ENCODE data around the gene SERINC5. TPM values are rescaled to one million over a fixed set of nuclear protein-coding genes. Genes with fewer than 3 reads are reported as not detected.
"Not testable (repeated sequence)": the region's sequence is repeated elsewhere in the genome, so short reads cannot be mapped to it uniquely, and the experiment has no call there.

Gene SERINC5
- total RNA-seq, 2 donors from 2014 or later: 34.4 to 50.4 TPM

DNA sequence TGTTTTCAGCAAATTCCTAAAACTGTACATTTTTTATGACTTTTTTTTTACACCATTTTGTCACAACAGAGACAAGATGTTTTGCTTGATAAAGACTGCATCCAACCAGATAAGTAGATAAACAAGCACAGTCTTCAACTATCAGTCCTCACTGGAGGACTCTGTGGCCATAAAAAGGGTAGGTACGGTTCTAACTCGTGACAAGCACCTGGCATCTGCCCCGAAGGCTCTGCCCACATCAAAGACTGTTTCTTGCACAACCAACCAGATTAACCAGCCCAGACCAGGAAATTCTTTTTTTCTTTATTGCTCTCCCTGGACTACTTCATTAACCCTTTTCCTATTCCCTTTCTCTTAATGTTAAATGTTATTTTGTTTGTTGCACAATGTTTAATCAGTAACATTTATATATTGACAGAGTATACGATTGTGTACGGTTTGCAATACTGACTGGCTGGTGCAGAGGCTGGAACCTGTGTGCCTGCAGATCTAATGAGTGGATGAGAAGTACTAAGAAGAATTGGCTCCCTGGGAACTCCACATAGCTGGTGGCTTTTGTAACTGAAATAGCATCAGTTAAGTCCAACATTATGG, 74.1 kb downstream of the SERINC5 start:
- no peaks in the 10 kb centered on the region for H3K9me3 Mint-ChIP-seq
- peak overlapping the region; percentile 92 to 97 for H3K27ac Mint-ChIP-seq
- H3K36me3 Mint-ChIP-seq: peaks cover 0 to 8% of the 10 kb centered on the region in 2 donors
- peak; percentile 63 to 65 for ATAC-seq
- no peak for DNase-seq (ENCODE audit: low spot score in 2 of 2)

DNA sequence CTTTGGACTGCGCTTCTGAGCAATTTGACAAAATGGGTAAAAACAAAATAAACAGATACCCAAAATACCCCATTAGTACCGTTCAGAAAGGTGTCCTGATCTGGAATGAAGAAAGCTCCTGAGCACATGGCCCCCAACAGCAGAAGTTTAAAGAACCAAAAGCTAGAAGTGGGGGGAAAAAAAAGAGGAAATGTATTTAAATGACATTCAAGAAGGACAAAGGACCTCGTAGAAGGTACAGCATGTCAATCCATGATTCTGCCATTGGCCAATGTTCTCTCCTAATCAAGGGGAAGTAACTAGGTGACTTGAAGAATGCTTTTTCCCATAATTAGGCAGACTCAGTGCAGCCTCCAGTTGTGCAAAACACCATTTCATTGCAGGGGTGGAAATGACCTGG, 78.6 kb downstream of the SERINC5 start:
- Mint-ChIP-seq H3K36me3 (peaks cover 9 to 14% of the 10 kb centered on the region in 2 donors), H3K27ac (peak overlapping the region in 1 of 2 donors; percentile 75), H3K9me3 (no peaks in the 10 kb centered on the region)
- DNase-seq (ENCODE audit: low spot score in 2 of 2): no peak
- no peak for ATAC-seq

DNA sequence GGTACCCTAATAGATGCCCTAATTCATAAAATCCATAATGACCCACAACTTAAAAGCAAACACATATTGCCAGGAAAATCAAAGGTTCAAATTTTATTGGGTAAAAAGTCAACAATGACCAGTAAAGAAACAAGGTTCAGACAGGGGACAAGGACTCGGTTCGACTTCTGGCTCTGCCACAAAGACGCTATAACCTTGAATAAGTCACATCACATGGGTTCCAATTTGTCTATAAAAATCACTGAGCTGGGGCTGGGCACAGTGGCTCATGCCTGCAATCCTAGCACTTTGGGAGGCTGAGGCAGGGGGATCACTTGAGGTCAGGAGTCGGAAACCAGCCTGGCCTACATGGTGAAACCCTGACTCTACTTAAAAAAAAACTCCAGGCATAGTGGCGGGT, 80.5 kb downstream of the SERINC5 start:
- DNase-seq (ENCODE audit: low spot score in 2 of 2) (no peak), ATAC-seq (no peak)
- Mint-ChIP-seq H3K36me3 (peaks cover 9 to 18% of the 10 kb centered on the region in 2 donors), H3K9me3 (no peaks in the 10 kb centered on the region), H3K27ac (peak overlapping the region in 1 of 2 donors; percentile 57)

DNA sequence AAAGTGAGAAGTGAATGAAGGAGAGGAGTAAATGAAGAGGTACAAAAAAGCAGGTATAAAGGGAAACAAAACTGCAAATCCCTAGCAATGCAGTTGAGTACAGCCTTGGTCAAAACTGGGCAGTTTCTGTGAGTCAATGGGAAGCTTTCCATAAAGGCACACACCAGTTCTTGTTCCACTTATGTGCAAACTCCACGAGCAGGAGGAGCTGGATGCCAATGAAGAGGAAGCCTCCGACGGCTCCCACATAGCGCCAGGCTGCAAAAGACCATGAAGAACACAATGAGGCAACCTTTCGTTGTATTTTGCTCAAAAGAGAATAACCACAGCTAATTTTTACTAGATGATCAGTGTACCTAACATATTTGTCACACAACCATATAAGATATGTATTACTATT, 81.1 kb downstream of the SERINC5 start:
- DNase-seq (ENCODE audit: low spot score in 2 of 2) (no peak), ATAC-seq (no peak)
- no peaks in the 10 kb centered on the region for H3K9me3 Mint-ChIP-seq
- H3K36me3 Mint-ChIP-seq: peaks cover 14 to 24% of the 10 kb centered on the region in 2 donors
- peak overlapping the region; percentile 10 to 72 for H3K27ac Mint-ChIP-seq

GRCh38 chr5:80172067-80172695, 83.7 kb downstream of the SERINC5 start:
- peaks cover 17 to 39% of the 10 kb centered on the region in 2 donors for H3K36me3 Mint-ChIP-seq
- no peak for DNase-seq (ENCODE audit: low spot score in 2 of 2)

GRCh38 chr5:80170117-80170535, 85.7 kb downstream of the SERINC5 start:
- ATAC-seq (no peak), DNase-seq (ENCODE audit: low spot score in 2 of 2) (no peak)
- Mint-ChIP-seq H3K36me3 (peaks cover 22 to 53% of the 10 kb centered on the region in 2 donors), H3K9me3 (no peaks in the 10 kb centered on the region), H3K27ac (peak overlapping the region in 1 of 2 donors; percentile 75)

More at GRCh38 chr5:80172067-80172695, 83.7 kb downstream of the SERINC5 start:
- ATAC-seq: no peak
- Mint-ChIP-seq H3K9me3 (no peaks in the 10 kb centered on the region), H3K27ac (no peak overlapping the region)

- Mint-ChIP-seq H3K27ac (no peak overlapping the region), H3K36me3 (peaks cover 21 to 64% of the 10 kb centered on the region in 2 donors), H3K9me3 (no peaks in the 10 kb centered on the region)
- DNase-seq (ENCODE audit: low spot score in 2 of 2) (no peak), ATAC-seq (no peak)
These were observed 87.3 kb downstream of the SERINC5 start for GRCh38 chr5:80168388-80169028.

- DNase-seq (ENCODE audit: low spot score in 2 of 2) (no peak), ATAC-seq (no peak)
- Mint-ChIP-seq H3K9me3 (no peaks in the 10 kb centered on the region), H3K36me3 (peaks cover 34 to 77% of the 10 kb centered on the region in 2 donors), H3K27ac (no peak overlapping the region)
These were observed 90.4 kb downstream of the SERINC5 start for GRCh38 chr5:80165452-80165851.

DNA sequence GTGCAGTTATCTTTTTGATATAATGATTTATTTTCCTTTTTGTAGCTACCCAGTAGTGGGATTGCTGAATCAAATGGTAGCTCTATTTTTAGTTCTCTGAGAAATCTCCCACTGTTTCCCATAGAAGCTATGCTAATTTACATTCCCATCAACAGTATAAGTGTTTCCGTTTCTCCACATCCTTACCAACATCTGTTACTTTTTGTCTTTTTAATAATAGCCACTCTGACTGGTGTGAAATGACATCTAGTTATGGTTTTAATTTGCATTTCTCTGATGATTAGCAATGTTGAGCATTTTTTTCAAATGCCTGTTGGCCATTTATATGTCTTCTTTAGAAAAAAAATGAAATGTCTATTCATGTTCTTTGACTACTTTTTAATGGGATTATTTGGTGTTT, 94.7 kb downstream of the SERINC5 start:
- no peak for ATAC-seq
- no peaks in the 10 kb centered on the region for H3K9me3 Mint-ChIP-seq
- H3K36me3 Mint-ChIP-seq: peaks cover 28 to 50% of the 10 kb centered on the region in 2 donors
- H3K27ac Mint-ChIP-seq: no peak overlapping the region
- DNase-seq (ENCODE audit: low spot score in 2 of 2): no peak

DNA sequence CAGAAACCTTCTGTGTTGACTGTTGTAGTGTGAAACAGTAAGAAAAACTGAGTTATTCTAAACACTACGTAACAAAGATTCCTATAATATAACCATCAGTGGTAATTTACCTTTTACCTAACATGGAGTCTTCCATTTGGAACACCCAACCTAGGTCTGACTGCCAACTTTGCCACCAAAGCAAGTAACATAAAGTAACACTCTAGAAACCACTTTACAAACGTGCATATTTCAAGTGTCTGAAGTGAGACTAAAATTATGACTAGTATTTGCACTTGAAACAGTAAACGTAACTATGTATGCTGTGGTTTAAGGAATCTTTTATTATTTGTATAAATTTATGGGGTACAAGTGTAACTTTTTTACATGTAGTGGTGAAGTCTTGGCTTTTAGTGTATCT, 95.6 kb downstream of the SERINC5 start:
- ATAC-seq (no peak), DNase-seq (ENCODE audit: low spot score in 2 of 2) (no peak)
- H3K9me3 Mint-ChIP-seq: no peaks in the 10 kb centered on the region
- peaks cover 26 to 42% of the 10 kb centered on the region in 2 donors for H3K36me3 Mint-ChIP-seq
- no peak overlapping the region for H3K27ac Mint-ChIP-seq

DNA sequence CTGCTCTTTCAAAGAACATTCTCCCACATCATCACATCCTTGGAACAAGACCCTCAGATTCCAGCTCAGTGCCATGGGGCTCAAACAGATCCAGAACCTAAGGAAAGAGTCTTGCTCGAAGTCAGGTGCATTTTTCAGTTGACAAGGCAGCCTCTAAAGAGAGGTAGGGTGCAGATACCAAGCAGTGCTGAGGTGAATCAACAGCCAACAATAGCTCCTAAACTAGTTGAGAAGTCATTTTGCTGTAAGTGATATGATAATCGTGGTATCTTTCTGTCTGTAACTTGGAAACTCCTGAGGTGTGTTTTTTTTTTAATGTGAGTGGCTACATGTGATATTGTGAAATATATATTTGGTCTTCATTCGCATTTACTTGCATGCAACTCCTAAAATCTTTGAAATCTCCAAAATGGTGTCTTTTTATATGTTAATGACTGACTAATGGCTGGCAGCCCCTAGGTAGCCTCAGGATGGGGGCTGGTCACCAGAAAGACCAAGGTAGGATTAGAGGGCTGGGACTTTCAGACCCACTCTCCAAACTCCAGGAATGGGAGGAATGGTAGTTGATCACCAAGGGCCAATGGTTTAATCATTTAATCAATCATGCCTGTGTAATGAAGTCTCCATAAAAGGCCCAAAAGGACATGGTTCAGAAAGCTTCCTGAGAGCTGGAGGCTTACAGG, 96.6 kb downstream of the SERINC5 start:
- ATAC-seq (peak; percentile 20 to 30), DNase-seq (ENCODE audit: low spot score in 2 of 2) (no peak)
- Mint-ChIP-seq H3K9me3 (no peaks in the 10 kb centered on the region), H3K27ac (peak overlapping the region; percentile 45 to 70), H3K36me3 (peaks cover 26 to 37% of the 10 kb centered on the region in 2 donors)

DNA sequence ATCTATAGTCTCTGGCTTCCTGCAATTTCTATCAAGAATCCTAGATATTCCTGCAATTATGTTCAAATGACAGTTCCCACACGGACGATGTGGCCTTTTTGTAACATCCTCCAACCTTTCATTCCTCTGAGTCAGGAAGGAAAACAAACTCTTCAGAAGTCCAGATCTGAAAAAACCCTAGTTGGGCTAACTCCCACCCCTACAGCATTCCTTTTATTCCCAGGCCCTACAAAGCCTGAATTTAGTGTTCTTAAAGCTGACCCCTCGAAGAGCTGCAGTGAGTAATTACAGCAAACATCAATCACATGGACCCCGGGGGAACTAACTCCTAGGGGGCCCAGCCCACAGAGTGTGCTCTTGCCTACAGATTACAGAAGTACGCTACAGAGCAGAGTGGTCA, 99.7 kb downstream of the SERINC5 start:
- H3K36me3 Mint-ChIP-seq: peaks cover 5 to 11% of the 10 kb centered on the region in 2 donors
- ATAC-seq: no peak

DNA sequence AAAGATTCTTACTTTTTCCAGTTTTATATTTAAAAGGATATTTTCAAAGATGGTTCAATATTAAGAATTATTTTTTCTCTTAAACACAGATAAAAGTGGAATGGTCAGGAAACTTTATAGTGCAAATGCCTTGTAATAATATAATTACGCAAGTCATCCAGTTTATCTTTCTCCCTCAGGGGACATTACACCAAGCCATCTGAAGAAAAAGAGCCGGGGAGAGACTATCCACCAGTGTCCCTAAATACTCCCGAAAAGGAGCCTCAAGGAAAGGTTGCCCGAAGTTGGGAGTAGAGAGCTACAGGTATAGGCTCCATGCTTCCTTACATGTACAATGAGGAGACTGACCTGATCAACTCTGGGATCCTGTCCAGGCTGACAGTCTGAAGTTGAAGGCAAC, 101.1 kb downstream of the SERINC5 start:
- Mint-ChIP-seq H3K36me3 (peaks cover 11 to 24% of the 10 kb centered on the region in 2 donors), H3K9me3 (no peaks in the 10 kb centered on the region), H3K27ac (peak overlapping the region; percentile 66 to 69)
- ATAC-seq (no peak), DNase-seq (ENCODE audit: low spot score in 2 of 2) (no peak)

More for the DNA sequence above, 99.7 kb downstream of the SERINC5 start:
- Mint-ChIP-seq H3K9me3 (no peaks in the 10 kb centered on the region), H3K27ac (peak overlapping the region; percentile 33 to 69)
- no peak for DNase-seq (ENCODE audit: low spot score in 2 of 2)

DNA sequence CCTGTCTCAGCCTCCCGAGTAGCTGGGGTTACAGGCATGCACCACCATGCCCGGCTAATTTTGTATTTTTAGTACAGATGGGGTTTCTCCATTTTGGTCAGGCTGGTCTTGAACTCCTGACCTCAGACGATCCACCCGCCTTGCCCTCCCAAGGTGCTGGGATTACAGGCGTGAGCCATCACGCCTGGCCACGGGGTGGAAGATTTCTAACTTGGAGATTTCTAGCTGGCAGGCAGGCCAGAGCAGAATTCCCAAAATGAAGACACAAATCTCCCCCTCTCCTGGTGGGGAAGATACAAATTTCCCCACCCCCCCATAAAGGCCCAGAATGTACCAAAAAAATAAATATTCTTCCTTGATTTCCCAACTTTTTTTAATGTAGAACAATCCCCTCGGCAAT, 101.6 kb downstream of the SERINC5 start:
- Mint-ChIP-seq H3K27ac (peak overlapping the region; percentile 69 to 87), H3K36me3 (peaks cover 11 to 26% of the 10 kb centered on the region in 2 donors)
- not testable (repeated sequence) for H3K9me3 Mint-ChIP-seq; ATAC-seq; DNase-seq (ENCODE audit: low spot score in 2 of 2)

- ATAC-seq (no peak), DNase-seq (ENCODE audit: low spot score in 2 of 2) (no peak)
- Mint-ChIP-seq H3K9me3 (no peaks in the 10 kb centered on the region), H3K36me3 (peaks cover 8 to 26% of the 10 kb centered on the region in 2 donors), H3K27ac (peak overlapping the region; percentile 69 to 87)
These were observed 102.2 kb downstream of the SERINC5 start for GRCh38 chr5:80153586-80154126.

- peak overlapping the region; percentile 69 to 89 for H3K27ac Mint-ChIP-seq
- H3K36me3 Mint-ChIP-seq: peaks cover 6 to 26% of the 10 kb centered on the region in 2 donors
- DNase-seq (ENCODE audit: low spot score in 2 of 2): no peak
- peak in 1 of 2 donors; percentile 61 for ATAC-seq
- no peaks in the 10 kb centered on the region for H3K9me3 Mint-ChIP-seq
These were observed 103.1 kb downstream of the SERINC5 start for GRCh38 chr5:80152778-80153177.
